LNCaP clone FGC (cell line): ENCODE data around the gene FAM156A.
"Not testable (repeated sequence)": the region's sequence is repeated elsewhere in the genome, so short reads cannot be mapped to it uniquely, and the experiment has no call there.

Experiments
- DNase-seq: peaks from one replicate; pipeline ENCODE4 v3.0.0-alpha.2; 2011; ENCODE audit warnings: low read depth
- H3K4me3 ChIP-seq: 2 replicates; pipeline ENCODE4 v1.5.1; 2011; ENCODE audit warnings: mild to moderate bottlenecking, low read depth, low read length, control low read depth
- CTCF ChIP-seq: IDR thresholded peaks from 2 replicates; pipeline ENCODE4 v1.5.1; 2012; ENCODE audit warnings: mild to moderate bottlenecking; ENCODE audit not compliant: control insufficient read depth, insufficient read depth; ENCODE audit errors: extremely low read depth

The FAM156A gene

GRCh38 chrX:52934704-52935469 is 23.4 kb downstream of the FAM156A start:
- DNase-seq = peak; percentile 70
- H3K4me3 ChIP-seq = peak overlapping the region; percentile 68
- peak; percentile 53 for TF ChIP-seq CTCF

GRCh38 chrX:52933976-52934703 is 24.2 kb downstream of the FAM156A start:
- TF ChIP-seq CTCF = no peak
- DNase-seq = no peak
- peak overlapping the region; percentile 68 for H3K4me3 ChIP-seq

GRCh38 chrX:52933213-52933612 is 25.1 kb downstream of the FAM156A start:
- TF ChIP-seq CTCF = no peak
- DNase-seq = no peak
- H3K4me3 ChIP-seq = no peak overlapping the region

- DNase-seq, H3K4me3 ChIP-seq: not testable (repeated sequence)
These were observed 28.1 kb downstream of the FAM156A start for GRCh38 chrX:52930214-52930613.

DNA sequence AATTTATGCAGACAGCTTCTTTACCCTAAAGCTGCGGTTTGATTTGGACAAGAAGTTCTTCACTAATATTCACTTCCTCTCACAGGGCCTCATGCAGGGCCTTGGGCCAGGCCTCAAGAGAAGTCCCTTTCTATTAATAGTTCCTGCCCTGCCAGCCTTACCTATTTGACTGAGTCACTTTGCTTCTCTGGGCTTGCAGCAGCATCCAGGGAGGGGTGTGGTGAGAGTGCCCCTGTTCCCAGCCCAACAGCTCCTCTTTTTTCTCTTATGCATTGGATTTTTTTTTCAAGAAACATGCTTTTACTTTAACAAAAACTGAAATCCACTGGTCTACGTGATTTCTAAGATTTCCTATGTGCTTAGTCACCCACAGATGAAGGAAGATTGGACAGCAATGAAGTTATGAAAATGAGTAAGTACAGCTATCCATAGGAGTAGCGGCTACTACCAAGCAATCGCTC is 34.5 kb downstream of the FAM156A start:
- TF ChIP-seq CTCF = no peak
- no peak overlapping the region for H3K4me3 ChIP-seq
- no peak for DNase-seq

- DNase-seq, H3K4me3 ChIP-seq: not testable (repeated sequence)
These were observed 43.6 kb downstream of the FAM156A start for GRCh38 chrX:52914704-52915103.

DNA sequence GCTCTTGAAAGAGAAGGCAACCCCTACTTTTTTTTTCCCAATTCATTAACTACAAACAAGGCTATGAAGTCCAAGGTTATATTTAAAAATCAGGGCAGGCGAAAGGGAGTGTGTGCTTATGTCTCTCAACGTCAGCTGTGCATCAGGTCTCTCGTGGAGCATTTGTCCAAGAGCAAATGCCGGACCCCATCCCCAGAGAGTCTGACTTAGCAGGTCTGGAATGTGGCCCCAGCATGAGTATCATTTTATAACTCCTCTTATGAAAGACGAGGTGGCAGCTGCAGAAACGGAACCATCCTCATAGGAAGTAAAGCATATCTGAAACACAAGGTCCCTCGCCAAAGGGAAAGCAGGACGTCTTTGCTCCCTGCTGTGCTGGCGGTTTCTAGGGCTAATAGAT is 44.6 kb downstream of the FAM156A start:
- H3K4me3 ChIP-seq, DNase-seq: not testable (repeated sequence)

DNA sequence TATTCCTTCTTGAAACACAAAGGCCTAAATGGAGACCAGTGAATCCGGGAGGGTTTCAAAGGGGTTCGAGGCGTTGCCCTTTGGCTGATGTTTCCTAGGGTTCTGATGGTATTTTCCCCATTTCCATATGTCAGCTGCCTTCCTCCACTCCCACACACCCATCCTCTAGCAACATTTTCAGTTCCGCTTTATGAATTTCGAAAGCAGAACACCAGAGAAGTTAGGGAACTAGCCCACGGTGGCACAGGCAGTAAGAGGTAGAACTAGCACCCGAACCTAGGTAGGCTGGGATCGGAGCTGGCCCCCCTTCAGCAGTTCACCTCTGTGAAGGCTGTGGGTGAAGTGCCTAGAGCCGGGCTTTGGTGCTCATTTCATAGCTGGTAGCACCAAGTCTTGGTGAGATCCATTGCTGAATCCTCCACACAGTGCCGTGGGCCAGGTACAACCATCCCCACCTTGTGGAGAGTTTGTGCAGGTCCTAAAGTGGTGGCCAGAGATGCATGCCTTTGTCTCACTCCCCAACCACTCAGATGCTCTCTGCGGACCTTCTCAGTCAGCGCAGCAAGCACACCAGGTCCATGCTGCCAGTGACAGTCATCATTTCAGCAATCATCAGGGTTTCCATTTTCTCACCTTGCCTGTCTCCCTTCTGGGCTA is 48.9 kb downstream of the FAM156A start:
- not testable (repeated sequence) for H3K4me3 ChIP-seq, DNase-seq

GRCh38 chrX:52907900-52908299 is 50.4 kb downstream of the FAM156A start:
- DNase-seq, H3K4me3 ChIP-seq: not testable (repeated sequence)

DNA sequence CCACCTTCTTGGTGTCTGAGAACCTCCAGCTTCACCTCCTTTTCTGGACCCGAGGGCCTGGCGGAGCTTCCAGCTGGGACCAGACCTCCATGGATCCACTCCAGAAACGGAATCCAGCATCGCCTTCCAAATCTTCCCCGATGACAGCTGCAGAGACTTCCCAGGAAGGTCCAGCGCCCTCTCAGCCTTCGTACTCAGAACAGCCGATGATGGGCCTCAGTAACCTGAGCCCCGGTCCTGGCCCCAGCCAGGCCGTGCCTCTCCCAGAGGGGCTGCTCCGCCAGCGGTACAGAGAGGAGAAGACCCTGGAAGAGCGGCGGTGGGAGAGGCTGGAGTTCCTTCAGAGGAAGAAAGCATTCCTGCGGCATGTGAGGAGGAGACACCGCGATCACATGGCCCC is 51.2 kb downstream of the FAM156A start:
- not testable (repeated sequence) for H3K4me3 ChIP-seq, DNase-seq

- not testable (repeated sequence) for H3K4me3 ChIP-seq, DNase-seq
These were observed 52.2 kb downstream of the FAM156A start for GRCh38 chrX:52906072-52906471.

DNA sequence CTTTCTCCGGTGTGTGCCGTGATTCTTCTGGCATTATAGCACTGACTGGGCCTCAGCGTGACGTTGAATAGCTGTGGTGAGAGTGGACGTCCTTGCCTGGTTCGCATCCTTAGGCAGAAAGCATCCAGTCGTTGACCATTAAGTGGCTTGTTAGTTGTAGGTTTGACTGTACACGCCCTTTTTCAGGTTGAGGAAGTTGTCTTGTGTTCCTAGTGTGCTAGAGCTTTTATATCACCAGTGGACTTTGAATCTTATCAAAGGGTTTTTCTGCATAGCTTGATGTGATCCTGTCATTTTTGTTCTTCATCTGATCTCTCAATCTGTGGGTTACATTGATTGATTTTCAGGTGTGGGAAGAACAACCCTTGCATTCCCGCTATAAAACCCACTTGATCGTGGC is 52.8 kb downstream of the FAM156A start:
- DNase-seq = not testable (repeated sequence)

More for the DNA sequence above, 52.8 kb downstream of the FAM156A start:
- H3K4me3 ChIP-seq = not testable (repeated sequence)
